Ovary (tissue), 9 donors: ENCODE data around the gene AGMO. TPM values are rescaled to one million over a fixed set of nuclear protein-coding genes. Genes with fewer than 3 reads are reported as not detected.

ENCODE experiments used
- DNase-seq, 5 donors: peaks; one replicate each; pipeline ENCODE4 v3.0.0-alpha.2; 2019 to 2020
- H3K27ac ChIP-seq, 2 donors: fragments of 200-600 bp; one replicate each; pipeline versions ENCODE4 v1.5.1 to v1.8.0; 2019 to 2022
- H3K27me3 ChIP-seq: fragments of 200-600 bp; one replicate; pipeline ENCODE4 v1.8.0; 2022
- H3K36me3 ChIP-seq: fragments of 200-600 bp; sonication (generic); one replicate; pipeline ENCODE4 v1.5.1; 2019
- H3K4me1 ChIP-seq: one replicate; pipeline ENCODE4 v1.8.1; 2013; ENCODE audit warnings: mild to moderate bottlenecking, moderate library complexity; ENCODE audit not compliant: insufficient read depth
- H3K4me3 ChIP-seq: fragments of 200-600 bp; sonication (generic); one replicate; pipeline ENCODE4 v1.5.1; 2017
- H3K9me3 ChIP-seq, 2 donors: fragments of 200-600 bp in 1 of 2; sonication (generic) in 1 of 2; one replicate each; pipeline versions ENCODE4 v1.5.1 to v1.8.1; 2013 to 2019; ENCODE audit warnings: mild to moderate bottlenecking in 1 of 2, moderate library complexity in 1 of 2
- EP300 ChIP-seq: sonication (generic); formaldehyde crosslinking; IDR thresholded peaks from one replicate; pipeline ENCODE4 v1.6.1; 2017; ENCODE audit warnings: antibody characterized with exemption
- POLR2A ChIP-seq: fragments of 450-650 bp; IDR thresholded peaks from one replicate; pipeline ENCODE4 v1.6.1; 2017; ENCODE audit warnings: antibody characterized with exemption, mild to moderate bottlenecking, moderate library complexity
- WGBS, 3 donors: extraction: QIAGEN DNeasy Blood & Tissue Kit in 1 of 3; methylation state at CpG; one replicate each; pipeline versions ENCODE4 v1.1.5 to v1.1.7; 2013 to 2017; 5-methylcytosine and 5-hydroxymethylcytosine counted together
- intact Hi-C, 4 donors: fragments of 100-400 bp; cut with DNase I; formaldehyde crosslinking; loops; one replicate each; pipeline versions ENCODE4 v1.11.0 to v1.15.1; 2022 to 2023
- polyA plus RNA-seq, 2 donors: library from polyadenylated mRNA; stranded (reverse); fragments of 200-250 nt in 1 of 2; fragments of 350-450 nt in 1 of 2; fragmentation: Illumina TruSeq in 1 of 2; extraction: RNeasy Lipid Tissue Mini Kit (QIAGEN cat#74804) in 1 of 2; gene quantifications; one replicate each; pipeline ENCODE4 v1.2.3, GENCODE V29; 2013 to 2014
- total RNA-seq, 7 donors: library from RNA; depleted of rRNA in 2 of 7; stranded (reverse); fragments of >200 nt in 2 of 7; fragmentation: NEBNext Ultra II Directional in 3 of 7; extraction: Animal tissue kit (Norgen Biotek cat#: 25700) in 3 of 7; gene quantifications; one replicate each; pipeline versions ENCODE4 v1.1.0 to v1.2.4, GENCODE V29; 2016 to 2023
- TF ChIP-seq, protein P1 (sequence below), 3 donors: fragments of 450-650 bp in 2 of 3; fragments of 200-600 bp in 1 of 3; IDR thresholded peaks; one replicate each; pipeline versions ENCODE4 v1.5.1 to v1.8.0; 2016 to 2022; ENCODE audit warnings: antibody characterized with exemption in 3 of 3, mild to moderate bottlenecking in 1 of 3
- donor health status: DM: no; HTN: no; CAD: no; lungs with moderate emphysema.
- donor health status: DM: no; HTN: no; CAD: no.
- donor health status: Bipolar disorder and iron deficiency.
- donor health status: DM: yes; HTN: yes; CAD: no.
- donor health status: DM: no; HTN: no; CAD: no.
- donor health status: DM: yes; HTN: yes; CAD: no.

AGMO gene
- total and polyA plus RNA-seq, 9 donors: 0.15 to 0.44 (median 0.33) TPM; not detected in 4

DNA sequence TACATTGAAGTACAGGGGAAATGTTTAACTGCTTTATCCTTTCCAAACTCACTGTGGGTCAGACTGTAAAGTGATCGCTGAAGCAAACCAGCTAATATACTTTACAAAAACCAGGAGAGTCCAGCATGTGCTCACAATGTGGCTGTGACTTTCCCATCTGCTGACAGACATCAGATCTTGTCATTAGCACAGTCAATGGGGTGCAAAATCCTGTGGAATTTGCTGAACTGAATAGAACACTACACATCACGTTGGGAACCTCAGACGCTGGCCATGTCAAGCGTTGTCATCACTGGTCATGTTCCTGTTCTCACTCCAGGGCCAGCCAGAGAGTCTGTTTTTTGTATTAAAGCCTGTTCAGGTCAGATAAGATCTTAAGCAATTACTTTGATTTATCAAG is 83.4 kb downstream of the AGMO start:
- Histone ChIP-seq H3K4me1 (no peaks in the 10 kb centered on the region), H3K9me3 (no peaks in the 10 kb centered on the region), H3K4me3 (no peak overlapping the region), H3K36me3 (no peaks in the 10 kb centered on the region), H3K27me3 (no peaks in the 10 kb centered on the region), H3K27ac (no peak overlapping the region)
- TF ChIP-seq, protein P1, sequence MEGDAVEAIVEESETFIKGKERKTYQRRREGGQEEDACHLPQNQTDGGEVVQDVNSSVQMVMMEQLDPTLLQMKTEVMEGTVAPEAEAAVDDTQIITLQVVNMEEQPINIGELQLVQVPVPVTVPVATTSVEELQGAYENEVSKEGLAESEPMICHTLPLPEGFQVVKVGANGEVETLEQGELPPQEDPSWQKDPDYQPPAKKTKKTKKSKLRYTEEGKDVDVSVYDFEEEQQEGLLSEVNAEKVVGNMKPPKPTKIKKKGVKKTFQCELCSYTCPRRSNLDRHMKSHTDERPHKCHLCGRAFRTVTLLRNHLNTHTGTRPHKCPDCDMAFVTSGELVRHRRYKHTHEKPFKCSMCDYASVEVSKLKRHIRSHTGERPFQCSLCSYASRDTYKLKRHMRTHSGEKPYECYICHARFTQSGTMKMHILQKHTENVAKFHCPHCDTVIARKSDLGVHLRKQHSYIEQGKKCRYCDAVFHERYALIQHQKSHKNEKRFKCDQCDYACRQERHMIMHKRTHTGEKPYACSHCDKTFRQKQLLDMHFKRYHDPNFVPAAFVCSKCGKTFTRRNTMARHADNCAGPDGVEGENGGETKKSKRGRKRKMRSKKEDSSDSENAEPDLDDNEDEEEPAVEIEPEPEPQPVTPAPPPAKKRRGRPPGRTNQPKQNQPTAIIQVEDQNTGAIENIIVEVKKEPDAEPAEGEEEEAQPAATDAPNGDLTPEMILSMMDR (IDR thresholded peaks at IDR 0.05): no peak
- TF ChIP-seq POLR2A: no peak
- no peak for TF ChIP-seq EP300
- 94 to 96% (median 95%) methylated on average over 4 of the region's 4 CpGs for WGBS, 3 donors
- intact Hi-C loops: no loop called here
- DNase-seq: no peak

DNA sequence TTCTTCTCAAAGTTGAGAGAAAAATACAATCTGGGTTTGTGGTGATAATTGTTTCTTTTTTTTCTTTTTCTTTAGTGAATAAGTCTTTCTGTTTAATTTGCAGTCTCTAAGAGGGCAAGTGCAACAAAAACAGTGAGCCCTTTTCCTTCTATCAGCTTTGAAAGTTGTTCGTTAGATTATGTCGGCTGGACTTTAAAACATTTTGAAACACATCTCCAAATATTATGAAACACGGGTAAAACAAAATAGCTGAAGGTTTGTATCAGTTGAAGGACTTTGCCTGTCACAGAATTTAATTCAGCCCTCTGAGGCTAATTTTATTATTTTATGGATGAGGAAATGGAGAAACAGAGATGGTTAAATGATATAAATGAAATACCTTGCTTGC is 85.3 kb downstream of the AGMO start:
- Histone ChIP-seq H3K27me3 (no peaks in the 10 kb centered on the region), H3K4me3 (no peak overlapping the region), H3K9me3 (no peaks in the 10 kb centered on the region), H3K36me3 (no peaks in the 10 kb centered on the region), H3K4me1 (no peaks in the 10 kb centered on the region), H3K27ac (no peak overlapping the region)
- WGBS, 3 donors: 10 to 20% (median 11%) methylated on average over 3 of the region's 3 CpGs
- intact Hi-C loops: no loop called here
- no peak for DNase-seq
- TF ChIP-seq, protein P1 (IDR thresholded peaks at IDR 0.05): no peak
- TF ChIP-seq EP300 (no peak), POLR2A (no peak)

DNA sequence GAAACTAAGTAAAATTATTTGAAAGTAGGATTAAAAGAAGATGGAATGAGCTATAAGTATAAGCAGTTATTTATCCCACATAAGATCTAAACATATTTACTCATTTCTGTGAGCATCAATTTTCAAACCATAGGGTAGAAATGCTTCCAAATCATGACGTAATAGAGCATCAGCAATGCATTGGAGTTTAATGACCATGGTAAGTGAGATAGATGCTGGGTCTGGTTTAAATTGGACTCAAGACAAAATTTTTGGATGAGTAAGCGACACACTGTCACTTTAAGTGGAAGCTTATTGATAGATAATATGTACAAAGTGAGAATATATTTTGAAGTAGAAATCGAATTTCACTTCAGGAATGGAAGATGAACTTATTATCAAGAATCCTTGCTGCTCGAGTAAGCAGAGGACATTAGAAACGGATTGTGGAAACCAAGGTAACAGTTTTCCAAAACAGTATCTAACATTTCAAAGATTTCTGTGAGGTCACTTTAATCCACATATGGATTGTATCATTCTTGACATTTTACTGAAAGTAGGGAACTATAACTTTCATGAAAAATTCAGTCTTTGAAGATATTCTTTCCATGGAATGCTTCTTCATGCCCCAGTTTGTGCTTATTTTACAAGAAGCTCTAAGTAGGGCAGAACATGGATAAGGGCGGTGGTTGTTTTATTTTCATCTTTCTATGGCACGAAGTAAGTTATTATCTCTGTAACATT is 85.8 kb downstream of the AGMO start:
- Histone ChIP-seq H3K27ac (no peak overlapping the region), H3K9me3 (no peaks in the 10 kb centered on the region), H3K4me3 (no peak overlapping the region), H3K36me3 (no peaks in the 10 kb centered on the region), H3K4me1 (no peaks in the 10 kb centered on the region), H3K27me3 (no peaks in the 10 kb centered on the region)
- intact Hi-C loops: no loop called here
- TF ChIP-seq EP300 (no peak), POLR2A (no peak)
- TF ChIP-seq, protein P1 (IDR thresholded peaks at IDR 0.05): no peak
- DNase-seq: no peak
- 24 to 30% (median 25%) methylated on average over 7 of the region's 7 CpGs for WGBS, 3 donors

DNA sequence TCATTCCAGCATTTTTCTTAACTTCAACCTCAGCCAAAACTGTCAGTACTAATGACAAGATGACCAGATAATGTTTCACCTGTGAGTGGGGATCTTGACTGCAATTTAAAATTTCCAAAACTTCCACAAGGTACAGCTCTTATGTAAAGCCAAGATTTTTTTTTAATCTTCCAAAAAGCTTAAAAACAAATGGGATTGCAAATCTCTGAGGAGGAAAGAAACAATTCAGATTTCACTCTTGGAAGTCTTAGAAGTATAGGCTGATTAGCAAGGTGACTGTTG is 90.2 kb downstream of the AGMO start:
- H3K27ac ChIP-seq: no peak overlapping the region
- H3K27me3 ChIP-seq: no peaks in the 10 kb centered on the region
- H3K36me3 ChIP-seq: no peaks in the 10 kb centered on the region
- intact Hi-C loops: no loop called here
- no peaks in the 10 kb centered on the region for H3K9me3 ChIP-seq
- no peak overlapping the region for H3K4me3 ChIP-seq
- no peak for DNase-seq
- H3K4me1 ChIP-seq: no peaks in the 10 kb centered on the region
- TF ChIP-seq, protein P1 (IDR thresholded peaks at IDR 0.05): no peak
- TF ChIP-seq POLR2A (no peak), EP300 (no peak)
